Osteoblast (primary cell): ENCODE results near the gene SLC22A31. TPM values are rescaled to one million over a fixed set of nuclear protein-coding genes. Genes with fewer than 3 reads are reported as not detected.

Experiments
- DNase-seq: peaks from one replicate; pipeline ENCODE4 v3.0.0; 2011; ENCODE audit warnings: low spot score, mixed read lengths; ENCODE audit not compliant: insufficient read length; ENCODE audit errors: missing footprints
- H2AFZ ChIP-seq: 2 replicates; pipeline ENCODE4 v1.6.0; 2011; ENCODE audit warnings: mild to moderate bottlenecking, low read length
- H3K27ac ChIP-seq: 2 replicates; pipeline ENCODE4 v1.5.1; 2011; ENCODE audit warnings: mild to moderate bottlenecking, low read depth, low read length, moderate library complexity
- H3K27me3 ChIP-seq: 2 replicates; pipeline ENCODE4 v1.6.0; 2012; ENCODE audit warnings: mild to moderate bottlenecking, control low read depth, inconsistent platforms, low read length, moderate library complexity; ENCODE audit not compliant: insufficient read depth
- H3K36me3 ChIP-seq: 2 replicates; pipeline ENCODE4 v1.5.1; 2011; ENCODE audit warnings: mild to moderate bottlenecking, low read length, control low read depth, moderate library complexity; ENCODE audit not compliant: insufficient read depth
- H3K4me1 ChIP-seq: 2 replicates; pipeline ENCODE4 v1.5.1; 2011; ENCODE audit warnings: mild to moderate bottlenecking, low read length, control low read depth, moderate library complexity; ENCODE audit not compliant: insufficient read depth
- H3K4me2 ChIP-seq: 2 replicates; pipeline ENCODE4 v1.6.0; 2011; ENCODE audit warnings: mild to moderate bottlenecking, low read length; ENCODE audit not compliant: insufficient read depth
- H3K4me3 ChIP-seq: fragments of 200-600 bp; sonication (generic); 3 replicates; pipeline ENCODE4 v1.5.1; 2012; ENCODE audit warnings: mild to moderate bottlenecking, low read length, inconsistent platforms; ENCODE audit not compliant: insufficient read depth
- H3K79me2 ChIP-seq: 2 replicates; pipeline ENCODE4 v1.6.0; 2012; ENCODE audit warnings: mild to moderate bottlenecking, low read length, control low read depth, inconsistent platforms; ENCODE audit not compliant: insufficient read depth
- H3K9me3 ChIP-seq: 2 replicates; pipeline ENCODE4 v1.5.1; 2011; ENCODE audit warnings: low read depth, low read length, control low read depth
- H4K20me1 ChIP-seq: 2 replicates; pipeline ENCODE4 v1.6.0; 2012; ENCODE audit warnings: mild to moderate bottlenecking, low read length, control low read depth; ENCODE audit not compliant: insufficient read depth
- CTCF ChIP-seq: IDR thresholded peaks from 2 replicates; pipeline ENCODE4 v1.5.1; 2011; ENCODE audit warnings: mild to moderate bottlenecking, low read depth, low read length, moderate library complexity; ENCODE audit errors: extremely low read depth
- total RNA-seq: library from RNA; depleted of rRNA; stranded (reverse); fragments of >200 nt; gene quantifications from 2 replicates; pipeline ENCODE4 v1.2.3, GENCODE V29; 2012

Gene SLC22A31
- total RNA-seq, 1 donor, result not detected

GRCh38 chr16:89171216-89172170 lies 28.8 kb downstream of the SLC22A31 start, which contains the start of gene CDH15:
Gene CDH15 (plus strand): TSS chr16:89171748. CDS start chr16:89171832, 84 bp downstream.
- Histone ChIP-seq H2AFZ (no peak within 1 kb of the TSS), H3K27ac (no peak within 1 kb of the TSS), H3K4me3 (peak within 1 kb of the TSS; percentile 47), H3K9me3 (no peaks in the 10 kb centered on the region), H3K27me3 (peaks cover 5% of the 10 kb centered on the region), H4K20me1 (no peaks in the 10 kb centered on the region), H3K4me2 (peak within 1 kb of the TSS; percentile 61), H3K79me2 (no peaks in the 10 kb centered on the region), H3K36me3 (no peaks in the 10 kb centered on the region), H3K4me1 (peaks cover 18% of the 10 kb centered on the region)
- no peak for TF ChIP-seq CTCF
- peak; percentile 100 for DNase-seq

GRCh38 chr16:89170346-89171215 lies 29.8 kb downstream of the SLC22A31 start:
- H3K79me2 ChIP-seq, result no peaks in the 10 kb centered on the region
- H3K4me1 ChIP-seq, result peaks cover 15% of the 10 kb centered on the region
- H4K20me1 ChIP-seq, result no peaks in the 10 kb centered on the region
- peak; percentile 85 for DNase-seq
- H2AFZ ChIP-seq, result no peak overlapping the region
- H3K9me3 ChIP-seq, result no peaks in the 10 kb centered on the region
- H3K27ac ChIP-seq, result no peak overlapping the region
- H3K36me3 ChIP-seq, result no peaks in the 10 kb centered on the region
- H3K27me3 ChIP-seq, result peaks cover 5% of the 10 kb centered on the region
- no peak overlapping the region for H3K4me2 ChIP-seq
- TF ChIP-seq CTCF, result no peak
- no peak overlapping the region for H3K4me3 ChIP-seq

- no peak for TF ChIP-seq CTCF
- Histone ChIP-seq H3K27ac (no peak overlapping the region), H2AFZ (no peak overlapping the region), H3K79me2 (no peaks in the 10 kb centered on the region), H3K36me3 (no peaks in the 10 kb centered on the region), H4K20me1 (no peaks in the 10 kb centered on the region), H3K9me3 (no peaks in the 10 kb centered on the region), H3K27me3 (peaks cover 5% of the 10 kb centered on the region), H3K4me1 (peaks cover 9% of the 10 kb centered on the region), H3K4me2 (no peak overlapping the region), H3K4me3 (no peak overlapping the region)
- DNase-seq, result no peak
These were observed 30.6 kb downstream of the SLC22A31 start for GRCh38 chr16:89169778-89170177.
